SK-N-DZ (cell line): ENCODE measurements around the gene ERICH3.

Source experiments
- DNase-seq: peaks from one replicate; pipeline ENCODE4 v3.0.0-alpha.2; 2015; ENCODE audit warnings: low spot score

The ERICH3 gene

DNA sequence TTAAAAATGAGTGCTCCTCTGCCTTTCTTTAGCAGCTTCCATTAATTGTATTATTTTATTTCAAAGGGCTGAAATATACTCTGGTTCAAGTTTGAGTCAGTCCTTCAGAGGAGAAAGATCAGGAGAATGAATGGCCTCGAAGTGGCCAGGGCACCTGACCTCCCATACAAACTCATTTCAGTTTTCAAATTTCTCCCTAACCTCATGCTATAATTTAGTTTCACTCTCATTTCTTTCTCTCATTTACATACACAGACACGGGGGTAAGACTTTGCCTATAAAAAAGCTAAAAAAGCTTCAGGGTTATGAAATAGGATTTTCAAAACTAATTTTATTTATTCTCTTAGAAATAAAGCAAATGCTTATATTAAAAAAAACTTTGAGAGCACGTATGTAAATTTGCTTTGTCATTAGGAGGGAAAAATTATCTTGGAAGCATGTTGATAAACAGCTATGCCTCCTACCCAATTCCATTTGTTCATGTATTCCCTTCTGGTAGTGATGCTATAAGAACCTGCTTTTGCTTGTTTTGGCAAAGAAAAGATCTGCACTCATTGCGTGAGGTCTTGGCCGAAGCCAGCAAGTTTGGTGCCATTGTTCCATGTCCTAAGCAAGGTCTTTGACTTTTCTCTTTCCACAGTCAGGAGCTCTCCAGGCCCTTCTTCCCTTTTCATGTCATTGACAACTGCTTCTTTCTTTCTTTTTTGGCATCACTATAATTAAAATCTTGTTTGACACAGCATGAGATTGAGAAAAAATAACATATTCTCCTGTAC lies 80.8 kb downstream of the ERICH3 start:
- DNase-seq: no peak

GRCh38 chr1:74591949-74592348 lies 81.6 kb downstream of the ERICH3 start:
- peak; percentile 74 for DNase-seq

DNA sequence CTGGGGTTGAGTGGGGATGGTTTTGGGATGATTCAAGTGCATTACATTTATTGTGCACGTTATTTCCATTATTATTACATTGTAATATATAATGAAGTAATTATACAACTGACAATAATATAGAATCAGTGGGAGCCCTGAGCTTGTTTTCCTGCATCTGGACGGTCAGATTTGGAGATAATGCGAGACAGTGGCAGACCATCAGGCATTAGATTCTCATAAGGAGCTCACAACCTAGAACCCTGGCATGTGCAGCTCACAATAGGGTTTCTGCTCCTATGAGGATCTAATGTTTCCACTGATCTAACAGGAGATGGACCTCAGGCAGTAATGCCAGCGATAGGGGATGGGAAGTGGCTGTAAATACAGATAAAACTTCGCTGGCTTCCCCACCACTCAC lies 83.3 kb downstream of the ERICH3 start:
- peak; percentile 2 for DNase-seq

DNA sequence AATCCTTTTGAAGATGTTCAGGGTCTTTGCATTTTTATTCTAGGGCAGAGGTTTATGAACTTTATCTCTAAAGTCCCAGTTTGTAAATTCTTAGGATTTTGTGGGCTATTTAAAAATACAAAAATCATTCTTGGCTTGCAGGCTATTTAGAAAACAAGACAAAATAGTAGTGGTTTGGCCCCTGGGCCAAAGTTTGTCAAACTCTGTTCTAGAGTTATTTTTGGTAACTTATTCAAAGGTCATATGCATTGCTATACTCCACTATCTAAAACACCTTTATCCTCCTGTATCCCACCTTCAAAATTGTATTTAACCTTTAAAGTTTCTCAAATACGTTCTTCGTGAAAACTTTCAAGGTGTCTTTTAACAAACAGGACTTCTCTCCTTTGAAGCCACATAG lies 85.7 kb downstream of the ERICH3 start:
- DNase-seq: no peak

GRCh38 chr1:74586253-74586897 lies 87.2 kb downstream of the ERICH3 start:
- DNase-seq: no peak

DNA sequence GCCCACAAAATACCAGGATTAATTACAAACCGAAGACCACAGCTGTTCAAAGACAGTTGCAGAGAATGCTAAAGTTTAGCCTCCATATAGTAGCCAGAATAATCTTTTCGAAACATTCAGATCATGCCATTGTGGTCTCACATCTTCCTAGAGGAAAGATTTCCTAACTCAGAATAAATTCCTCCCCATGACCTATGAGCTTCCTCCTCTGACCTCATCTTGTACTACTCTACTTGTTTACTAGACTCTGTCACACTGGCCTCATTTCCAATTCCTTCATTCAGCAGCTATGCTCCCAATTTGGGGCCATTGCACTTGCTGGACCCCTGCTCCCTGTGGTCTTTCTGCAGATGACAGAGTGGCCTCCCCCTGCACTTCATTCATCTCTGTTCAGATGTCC lies 89.4 kb downstream of the ERICH3 start:
- DNase-seq: no peak

DNA sequence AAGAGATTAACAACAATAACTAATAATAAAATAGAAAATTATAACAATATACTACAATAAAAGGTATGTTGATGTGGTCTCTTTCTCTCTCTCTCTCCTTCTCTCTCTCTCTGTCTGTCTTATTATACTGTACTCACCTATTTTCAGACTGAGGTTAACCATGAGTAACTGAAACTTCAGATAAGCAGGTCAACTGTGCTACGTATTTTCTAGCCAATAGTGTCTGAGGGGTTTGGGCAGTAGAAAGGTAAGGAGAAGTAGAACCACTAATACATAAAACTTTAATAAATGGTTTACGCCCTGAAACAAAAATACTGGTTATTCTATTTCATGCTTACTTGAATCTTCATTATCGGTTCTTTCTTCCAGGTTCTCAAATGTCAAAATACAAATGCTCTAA lies 90.2 kb downstream of the ERICH3 start:
- DNase-seq: no peak

DNA sequence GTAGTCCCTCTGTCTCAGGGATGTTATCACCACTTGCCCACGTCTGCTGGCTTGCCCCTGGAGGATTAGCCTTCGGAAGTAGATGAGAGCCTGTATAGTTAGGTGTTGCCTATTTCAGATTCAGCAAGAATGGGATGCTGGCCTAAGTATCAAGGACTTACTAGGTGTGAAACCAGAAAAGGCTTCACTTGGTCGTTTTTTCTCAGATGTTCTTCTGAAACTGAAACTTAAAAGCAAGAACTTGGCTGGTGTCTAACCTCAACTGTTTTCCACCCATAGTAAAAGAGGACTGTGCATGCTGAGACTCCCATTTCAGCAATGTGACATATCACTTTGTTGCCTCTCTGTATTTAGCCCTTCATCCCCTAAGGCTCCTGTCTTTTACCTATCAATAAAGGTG lies 94.2 kb downstream of the ERICH3 start:
- no peak for DNase-seq

- no peak for DNase-seq
These were observed 95.5 kb downstream of the ERICH3 start for GRCh38 chr1:74578101-74578500.

GRCh38 chr1:74571891-74572290 lies 101.7 kb downstream of the ERICH3 start:
- DNase-seq: peak; percentile 5

DNA sequence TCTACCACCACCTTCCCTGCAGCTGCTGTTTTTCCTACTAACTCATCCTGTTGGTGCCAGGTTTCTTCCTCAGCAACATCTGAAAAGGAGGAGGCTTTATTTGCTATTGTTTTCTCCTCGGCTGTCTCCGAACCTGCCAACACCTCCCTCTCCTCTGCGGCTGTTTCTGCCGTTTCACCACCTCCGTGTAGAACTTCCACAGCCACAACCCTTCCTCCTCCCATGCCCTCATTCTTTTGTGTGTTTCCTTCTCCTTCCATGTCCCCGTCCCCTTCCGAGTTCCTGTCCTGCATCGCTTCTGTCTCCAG lies 102.1 kb downstream of the ERICH3 start:
- peak; percentile 4 for DNase-seq

DNA sequence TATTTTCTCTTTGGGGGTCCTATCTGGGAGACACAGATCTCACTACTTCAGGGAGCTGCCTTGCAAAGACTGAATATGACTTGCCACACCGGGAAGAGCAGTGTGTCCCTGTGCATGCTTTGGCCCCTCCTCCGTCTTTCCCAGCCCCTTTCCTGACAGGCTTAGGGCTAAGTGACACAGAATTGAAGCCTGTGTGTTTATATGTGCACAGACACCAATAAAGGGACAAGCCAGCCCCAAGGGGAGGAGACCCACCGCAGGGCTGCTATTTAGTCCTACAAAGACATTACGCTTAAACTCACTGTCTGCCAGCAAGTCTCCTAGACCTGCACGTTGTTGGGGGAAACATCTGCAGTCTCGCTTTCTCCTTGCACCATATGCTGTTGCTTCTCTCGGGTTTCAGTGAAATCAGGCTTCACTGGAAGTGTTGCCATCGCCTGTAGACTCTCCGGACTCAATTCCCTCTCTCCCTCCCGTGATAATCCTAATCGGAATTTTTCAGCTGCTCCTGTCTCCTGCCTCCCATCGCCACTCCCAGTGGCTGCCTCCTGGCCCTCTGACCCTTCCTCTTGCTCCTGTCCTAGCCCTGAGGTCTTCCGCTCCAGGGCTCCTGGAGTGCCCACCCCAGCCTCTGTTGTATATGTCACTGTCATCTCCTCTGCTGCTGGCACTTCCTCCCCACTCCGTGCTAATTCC lies 102.6 kb downstream of the ERICH3 start:
- peak; percentile 77 for DNase-seq

DNA sequence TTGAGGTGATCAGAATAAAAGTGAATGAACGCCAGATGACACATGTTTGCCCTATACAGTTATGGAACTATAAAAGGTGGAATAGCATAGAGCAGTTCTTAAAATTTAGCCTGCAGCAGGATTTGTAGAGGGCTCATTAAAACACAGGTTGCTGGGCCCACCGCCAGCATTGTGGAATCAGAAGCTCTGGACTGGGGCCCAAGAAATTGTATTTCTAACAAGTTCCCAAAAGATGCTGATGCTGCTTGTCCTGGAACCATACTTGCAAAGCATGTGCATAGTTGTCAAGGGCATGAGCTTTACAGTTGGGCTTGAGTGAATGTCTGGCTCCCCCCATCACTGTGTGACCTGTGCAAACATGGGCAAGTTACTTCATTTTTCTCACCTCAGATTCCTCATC lies 123.7 kb downstream of the ERICH3 start:
- no peak for DNase-seq

DNA sequence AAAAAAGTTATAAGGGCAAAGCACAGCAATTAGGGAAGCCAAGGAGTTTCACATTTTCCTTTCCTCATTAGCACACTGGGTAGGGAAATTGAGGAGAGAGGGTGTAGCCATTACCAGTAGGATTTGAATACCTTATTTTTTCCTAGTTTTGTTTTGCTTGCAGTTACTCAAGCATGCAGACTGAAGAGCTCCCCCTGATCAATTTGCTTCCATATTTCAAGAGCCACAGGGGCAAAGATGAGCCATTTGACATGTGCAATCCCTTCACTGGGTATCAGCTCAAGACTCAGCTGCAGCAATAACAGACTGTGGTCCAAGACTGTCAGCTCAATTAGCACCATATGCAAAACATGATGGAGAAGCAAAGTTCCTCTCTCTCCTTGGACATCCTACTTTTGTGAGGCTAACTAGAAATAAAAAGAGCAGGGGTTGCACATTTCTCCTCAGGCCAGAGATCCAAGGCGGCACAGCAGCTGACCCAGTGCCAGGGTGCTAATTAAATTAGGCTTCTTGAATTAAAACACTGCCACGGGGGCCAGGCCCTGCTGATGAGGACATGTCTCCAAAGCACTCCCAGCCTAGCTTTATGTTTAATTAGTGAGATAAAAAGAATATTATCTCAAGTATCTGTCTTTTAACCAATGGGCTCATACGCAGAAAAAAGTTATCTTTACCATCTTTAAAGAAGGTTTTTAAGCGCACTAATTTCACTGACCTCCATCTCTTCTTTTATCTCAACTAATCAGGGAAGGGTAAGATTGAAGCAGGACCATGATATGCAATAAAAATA lies 124.4 kb downstream of the ERICH3 start:
- DNase-seq: peak; percentile 41

DNA sequence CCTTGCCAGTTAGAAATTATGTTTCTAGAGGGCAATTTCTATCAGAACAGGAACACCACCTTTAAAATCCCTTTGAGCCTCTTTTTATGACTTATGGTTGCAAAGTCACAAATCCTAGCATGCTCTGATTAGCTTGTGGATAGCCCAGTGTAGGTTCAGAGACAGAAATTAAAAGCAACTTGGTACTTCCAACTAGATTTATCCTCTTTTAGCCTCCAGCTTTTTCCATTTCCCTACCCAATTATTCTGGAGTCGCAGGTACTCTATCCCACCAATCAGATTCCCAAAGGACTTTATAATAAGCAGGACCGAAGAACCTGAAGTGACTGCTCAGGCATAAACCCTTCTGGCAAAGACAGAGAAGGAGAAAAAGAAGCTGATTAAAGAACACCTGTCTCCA lies 127.8 kb downstream of the ERICH3 start:
- no peak for DNase-seq

- no peak for DNase-seq
These were observed 139.4 kb downstream of the ERICH3 start for GRCh38 chr1:74534241-74534640.

- no peak for DNase-seq
These were observed 141.8 kb downstream of the ERICH3 start for GRCh38 chr1:74531796-74532195.

GRCh38 chr1:74530892-74531291 lies 142.7 kb downstream of the ERICH3 start:
- no peak for DNase-seq

- no peak for DNase-seq
These were observed 145.5 kb downstream of the ERICH3 start for GRCh38 chr1:74528123-74528522.

- no peak for DNase-seq
These were observed 146.9 kb downstream of the ERICH3 start for GRCh38 chr1:74526708-74527107.

- DNase-seq: no peak
These were observed 149.6 kb downstream of the ERICH3 start for GRCh38 chr1:74523873-74524480.

- DNase-seq: no peak
These were observed 151.4 kb downstream of the ERICH3 start for GRCh38 chr1:74522148-74522547.
